ENCODE data around the gene COL18A1.

COL18A1 gene

DNA sequence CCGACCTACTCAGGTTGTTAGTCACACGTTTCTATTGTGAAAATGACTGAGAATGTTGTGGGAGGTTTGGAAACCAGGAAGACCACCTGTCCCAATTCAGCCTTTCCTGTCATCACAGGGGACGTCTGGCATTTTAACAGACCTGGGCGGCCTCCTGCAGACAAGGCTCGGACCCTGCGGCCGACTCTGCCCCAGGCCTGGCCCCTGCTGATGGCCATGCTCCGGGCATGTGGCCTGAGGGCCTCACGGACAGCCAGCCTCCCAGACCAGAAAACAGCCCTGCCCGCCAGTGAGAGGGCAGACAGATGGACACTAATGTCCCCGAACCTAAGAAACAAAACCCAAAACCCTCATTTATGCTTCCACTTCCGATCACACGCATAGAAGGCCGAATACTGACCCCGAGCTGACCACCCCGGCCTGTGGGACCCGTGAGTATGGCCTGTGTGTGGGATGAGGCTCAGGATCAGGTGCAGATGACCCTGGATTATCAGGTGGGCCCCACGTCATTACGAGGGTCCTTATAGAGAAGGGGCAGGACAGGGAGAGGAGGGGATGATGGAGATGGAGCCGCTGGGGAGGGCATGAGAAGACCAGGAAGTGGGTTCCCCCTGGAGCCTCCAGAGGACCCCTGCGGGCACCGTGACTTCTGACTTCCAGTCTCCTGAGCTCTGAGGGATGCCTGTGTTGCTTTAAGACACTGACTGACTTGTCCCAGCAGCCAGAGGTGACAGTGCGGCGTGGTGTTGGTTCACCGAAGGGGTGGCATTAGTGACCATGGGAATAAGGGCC is 9.6 kb downstream of the COL18A1 start:
- no peak for DNase-seq

- no peak for DNase-seq
These were observed 10.4 kb downstream of the COL18A1 start for GRCh38 chr21:45415188-45415942.

- DNase-seq = no peak
These were observed 11.1 kb downstream of the COL18A1 start for GRCh38 chr21:45415943-45416611.

DNA sequence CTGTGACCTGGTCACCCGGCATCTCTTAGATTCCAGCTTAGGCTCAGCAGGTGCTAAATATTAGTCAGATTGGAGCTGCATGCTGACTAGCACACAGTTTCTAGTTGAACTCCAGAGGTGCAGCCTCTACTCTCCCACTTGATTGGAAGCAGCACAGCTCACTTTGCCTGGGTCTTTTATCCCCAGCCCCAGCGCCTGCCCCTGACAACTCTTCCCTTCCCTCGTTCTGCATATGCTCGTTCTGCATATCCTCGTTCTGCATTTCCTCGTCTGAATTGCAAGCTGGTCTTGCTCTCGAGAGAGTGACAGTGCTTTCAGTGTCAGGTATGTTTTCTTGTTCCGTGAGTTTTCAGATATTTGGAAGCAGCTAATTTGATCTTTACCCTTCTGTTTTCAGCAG is 11.7 kb downstream of the COL18A1 start:
- no peak for DNase-seq

GRCh38 chr21:45417256-45417950 is 12.4 kb downstream of the COL18A1 start:
- DNase-seq = no peak

DNA sequence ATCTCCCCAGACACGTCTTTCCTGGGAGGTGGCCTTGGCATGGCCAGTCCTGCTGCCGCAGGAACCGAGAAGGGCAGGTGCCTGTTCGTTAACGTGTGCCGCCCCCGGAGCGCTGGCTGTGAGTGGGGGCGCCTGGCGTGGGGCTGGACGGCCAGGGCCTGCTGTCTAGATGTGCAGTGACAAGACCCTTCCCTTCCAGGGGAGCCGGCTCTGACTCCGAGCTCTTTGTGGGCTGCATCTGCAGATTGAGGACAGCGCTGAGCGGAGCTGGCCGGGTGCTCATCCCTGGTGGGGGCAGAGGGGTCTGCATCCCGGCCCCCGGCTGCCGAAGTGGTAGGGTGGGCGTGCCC is 13.0 kb downstream of the COL18A1 start:
- no peak for DNase-seq

- no peak for DNase-seq
These were observed 13.5 kb downstream of the COL18A1 start for GRCh38 chr21:45418301-45419071.

DNA sequence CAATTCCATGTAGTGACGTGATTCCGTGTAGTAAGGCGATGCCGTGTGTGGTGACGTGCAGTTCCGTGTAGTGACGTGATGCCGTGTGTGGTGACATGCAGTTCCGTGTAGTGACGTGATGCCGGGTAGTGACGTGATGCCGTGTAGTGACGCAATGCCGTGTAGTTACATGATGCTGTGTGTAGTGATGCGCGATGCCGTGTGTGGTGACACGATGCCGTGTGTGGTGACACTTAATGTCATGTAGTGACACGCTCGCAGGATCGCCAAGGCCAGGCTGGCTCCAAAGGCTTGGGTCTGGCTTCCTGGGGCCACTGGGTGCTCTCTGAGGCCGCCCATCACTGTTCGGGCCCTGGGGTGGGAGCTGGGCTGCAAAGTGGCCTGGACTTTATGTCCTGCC is 14.2 kb downstream of the COL18A1 start:
- no peak for DNase-seq

GRCh38 chr21:45420061-45421041 is 15.4 kb downstream of the COL18A1 start:
- no peak for DNase-seq

GRCh38 chr21:45421071-45421845 is 16.3 kb downstream of the COL18A1 start:
- DNase-seq = no peak

GRCh38 chr21:45421846-45422775 is 17.1 kb downstream of the COL18A1 start:
- no peak for DNase-seq

GRCh38 chr21:45423201-45423955 is 18.4 kb downstream of the COL18A1 start:
- DNase-seq = no peak

DNA sequence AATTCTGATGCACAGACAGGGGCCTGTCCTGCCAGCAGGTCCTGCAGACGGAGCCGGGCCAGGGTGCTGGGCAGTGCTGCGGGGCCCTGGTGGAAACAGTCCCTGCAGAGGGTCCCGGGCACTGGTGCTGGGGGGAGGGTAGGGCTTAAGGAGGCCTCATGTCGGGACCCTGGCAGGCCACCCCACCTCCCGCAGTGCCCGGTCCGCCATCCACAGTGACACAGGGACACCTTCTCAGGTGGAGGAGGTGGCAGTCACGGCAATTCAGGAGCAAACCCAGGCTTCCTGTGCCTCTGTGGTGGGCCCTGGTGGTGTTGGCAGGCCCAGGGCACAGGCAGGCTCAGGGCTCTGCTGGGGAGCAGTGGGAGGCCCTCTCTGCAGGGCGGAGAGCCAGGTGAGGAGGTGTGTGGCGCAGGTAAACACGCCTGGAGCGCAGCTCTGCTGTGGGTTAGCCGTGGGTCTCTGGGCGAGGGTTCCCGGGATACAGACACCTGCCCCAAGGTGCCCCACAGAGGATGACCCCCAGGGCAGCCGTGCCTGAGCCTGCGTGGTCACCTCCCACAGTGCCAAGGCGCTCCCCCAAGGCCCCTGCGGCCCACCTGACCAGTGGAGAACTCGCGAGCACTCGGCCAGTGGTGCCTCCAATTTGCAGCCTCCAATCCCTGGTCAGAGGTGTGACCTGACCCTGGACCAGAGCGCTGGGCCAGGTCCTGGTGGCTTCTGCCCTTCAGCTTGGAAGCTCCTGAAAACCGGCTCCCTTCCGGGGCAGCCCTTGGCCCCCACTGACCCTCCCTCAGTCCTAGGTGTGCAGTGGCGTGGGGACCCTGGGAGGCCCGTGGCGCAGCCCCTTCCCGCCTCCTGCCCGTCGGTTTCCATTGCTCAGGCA is 19.2 kb downstream of the COL18A1 start:
- no peak for DNase-seq

- DNase-seq = no peak
These were observed 20.2 kb downstream of the COL18A1 start for GRCh38 chr21:45424854-45425795.

DNA sequence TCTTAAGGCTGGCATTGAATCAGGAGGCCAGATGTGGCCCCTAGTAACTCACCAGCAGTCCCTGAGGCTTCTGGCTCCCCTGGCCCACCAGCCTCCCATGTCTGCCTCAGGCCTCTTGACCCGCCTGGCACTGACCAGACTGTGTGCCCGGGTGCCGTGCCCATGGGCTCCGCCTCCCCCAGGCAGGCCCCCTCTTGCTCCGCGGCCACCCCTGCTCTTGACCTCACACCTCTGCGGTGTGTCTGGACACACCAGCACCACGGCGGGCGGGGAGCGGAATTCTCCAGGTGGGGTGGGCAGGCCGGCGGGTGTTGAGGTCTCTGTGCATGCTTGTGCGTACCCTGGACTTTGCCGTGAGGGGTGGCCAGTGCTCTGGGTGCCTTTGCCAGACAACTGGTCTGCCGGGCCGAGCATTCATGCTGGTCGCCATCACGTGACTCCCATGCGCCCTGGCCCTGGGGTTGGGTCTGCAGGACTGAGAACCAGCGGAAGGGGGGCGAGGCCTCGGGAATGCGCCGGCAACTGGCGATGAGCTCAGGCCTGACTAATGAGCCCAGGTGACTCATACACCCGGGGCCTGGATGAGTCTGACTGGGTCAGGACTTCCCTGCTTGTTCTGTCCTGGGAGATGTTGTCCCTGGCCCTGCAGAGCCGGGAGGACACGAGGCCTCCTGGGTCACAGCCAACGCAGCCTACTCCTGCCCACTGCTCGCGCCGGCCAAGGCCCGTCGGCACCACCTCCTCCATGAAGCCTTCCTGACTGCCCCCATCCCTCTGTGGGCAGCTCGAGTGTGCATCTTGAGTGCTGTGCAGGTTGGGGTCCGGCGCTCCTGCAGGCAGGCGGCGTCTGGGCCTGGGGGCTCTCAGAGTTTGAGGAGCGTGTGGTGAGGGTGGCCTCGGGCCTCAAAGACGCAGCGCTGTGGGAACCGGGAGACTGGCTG is 22.6 kb downstream of the COL18A1 start:
- DNase-seq = peak; percentile 91
